ENCODE measurements around the gene SLC19A1. TPM values are rescaled to one million over a fixed set of nuclear protein-coding genes. Genes with fewer than 3 reads are reported as not detected.

Gene SLC19A1
- total RNA-seq, 1 experiment from 2014 or later, result 25.0 TPM

- intact Hi-C loops (cut with micrococcal nuclease; ENCODE audit: unreplicated experiment), result no loop called here
- H4K20me1 ChIP-seq (ENCODE audit: insufficient read depth), result no peaks in the 10 kb centered on the region
- no peaks in the 10 kb centered on the region for H3K79me2 ChIP-seq (ENCODE audit: low read depth)
- H3K9me2 ChIP-seq (ENCODE audit: insufficient read depth), result no peaks in the 10 kb centered on the region
- no peak overlapping the region for H2AFZ ChIP-seq
- no TSS peak for BruUV-seq (replicated peaks)
- no peak overlapping the region for H3K4me2 ChIP-seq
- peaks cover 64% of the 10 kb centered on the region for H3K27me3 ChIP-seq (ENCODE audit: insufficient read depth, low read depth)
- no peak overlapping the region for H3K4me3 ChIP-seq
- no peak overlapping the region for H3K27ac ChIP-seq
- H3F3A ChIP-seq (ENCODE audit: insufficient read depth, low read depth), result no peaks in the 10 kb centered on the region
- POLR2A ChIA-PET (ENCODE audit: unreplicated experiment), result no interaction called here
- CTCF ChIA-PET, result no interaction called here
- H3K36me3 ChIP-seq (ENCODE audit: low read depth), result no peaks in the 10 kb centered on the region
- DNase-seq, result no peak
- TF ChIP-seq CTCF (conservative IDR thresholded peaks at IDR 0.05), result no peak
- no peak for TF ChIP-seq EZH2 (IDR thresholded peaks at IDR 0.05; ENCODE audit: low read depth)
- no peaks in the 10 kb centered on the region; the same call in 1 of the 2 replicates for H3K9me3 ChIP-seq (ENCODE audit: insufficient read depth, low read depth)
- H3K4me1 ChIP-seq (replicated peaks; ENCODE audit: insufficient read depth), result no peaks in the 10 kb centered on the region
These were observed 39.1 kb upstream of the SLC19A1 start for GRCh38 chr21:45581322-45581712.

GRCh38 chr21:45580576-45581321 lies 38.5 kb upstream of the SLC19A1 start:
- Histone ChIP-seq H3K27me3 (ENCODE audit: insufficient read depth, low read depth) (peaks cover 65% of the 10 kb centered on the region), H4K20me1 (ENCODE audit: insufficient read depth) (no peaks in the 10 kb centered on the region), H3K9me2 (ENCODE audit: insufficient read depth) (no peaks in the 10 kb centered on the region), H2AFZ (no peak overlapping the region), H3K9me3 (ENCODE audit: insufficient read depth, low read depth) (no peaks in the 10 kb centered on the region), H3K4me2 (no peak overlapping the region), H3K4me1 (replicated peaks; ENCODE audit: insufficient read depth) (no peaks in the 10 kb centered on the region), H3K27ac (no peak overlapping the region), H3K36me3 (ENCODE audit: low read depth) (no peaks in the 10 kb centered on the region), H3K79me2 (ENCODE audit: low read depth) (no peaks in the 10 kb centered on the region), H3K4me3 (no peak overlapping the region), H3F3A (ENCODE audit: insufficient read depth, low read depth) (no peaks in the 10 kb centered on the region)
- no peak for TF ChIP-seq EZH2 (IDR thresholded peaks at IDR 0.05; ENCODE audit: low read depth)
- no peak for TF ChIP-seq CTCF (conservative IDR thresholded peaks at IDR 0.05)
- no TSS peak for BruUV-seq (replicated peaks)
- CTCF ChIA-PET, result no interaction called here
- intact Hi-C loops (cut with micrococcal nuclease; ENCODE audit: unreplicated experiment), result no loop called here
- no peak for DNase-seq
- POLR2A ChIA-PET (ENCODE audit: unreplicated experiment), result no interaction called here

- Histone ChIP-seq H3K79me2 (ENCODE audit: low read depth) (no peaks in the 10 kb centered on the region), H3K4me3 (no peak overlapping the region), H3K36me3 (ENCODE audit: low read depth) (no peaks in the 10 kb centered on the region), H3K4me2 (no peak overlapping the region), H2AFZ (no peak overlapping the region), H3F3A (ENCODE audit: insufficient read depth, low read depth) (no peaks in the 10 kb centered on the region), H3K27me3 (ENCODE audit: insufficient read depth, low read depth) (peaks cover 66% of the 10 kb centered on the region), H3K4me1 (replicated peaks; ENCODE audit: insufficient read depth) (no peaks in the 10 kb centered on the region), H3K9me3 (ENCODE audit: insufficient read depth, low read depth) (no peaks in the 10 kb centered on the region), H3K9me2 (ENCODE audit: insufficient read depth) (no peaks in the 10 kb centered on the region), H3K27ac (no peak overlapping the region), H4K20me1 (ENCODE audit: insufficient read depth) (no peaks in the 10 kb centered on the region)
- BruUV-seq (replicated peaks), result no TSS peak
- DNase-seq, result no peak
- POLR2A ChIA-PET (ENCODE audit: unreplicated experiment), result no interaction called here
- CTCF ChIA-PET, result no interaction called here
- intact Hi-C loops (cut with micrococcal nuclease; ENCODE audit: unreplicated experiment), result no loop called here
- TF ChIP-seq CTCF (conservative IDR thresholded peaks at IDR 0.05) (no peak), EZH2 (IDR thresholded peaks at IDR 0.05; ENCODE audit: low read depth) (no peak)
These were observed 37.9 kb upstream of the SLC19A1 start for GRCh38 chr21:45580181-45580575.

Data from PC-9 (cell line).